ENCODE data around the gene DMRT1.

The DMRT1 gene

GRCh38 chr9:942805-943580 lies 101.5 kb downstream of the DMRT1 start:
- H3K36me3 ChIP-seq (ENCODE audit: control insufficient read depth, insufficient read depth, low read length) = no peaks in the 10 kb centered on the region
- no peak overlapping the region for H3K9ac ChIP-seq (ENCODE audit: low read length)
- no peak overlapping the region for H3K27ac ChIP-seq (ENCODE audit: low read depth, low read length)
- no peaks in the 10 kb centered on the region for H3K27me3 ChIP-seq (ENCODE audit: control insufficient read depth, insufficient read depth, low read length)
- H3K4me3 ChIP-seq (ENCODE audit: low read length) = no peak overlapping the region
- H3K4me1 ChIP-seq (ENCODE audit: control insufficient read depth, insufficient read depth, low read length) = no peaks in the 10 kb centered on the region

DNA sequence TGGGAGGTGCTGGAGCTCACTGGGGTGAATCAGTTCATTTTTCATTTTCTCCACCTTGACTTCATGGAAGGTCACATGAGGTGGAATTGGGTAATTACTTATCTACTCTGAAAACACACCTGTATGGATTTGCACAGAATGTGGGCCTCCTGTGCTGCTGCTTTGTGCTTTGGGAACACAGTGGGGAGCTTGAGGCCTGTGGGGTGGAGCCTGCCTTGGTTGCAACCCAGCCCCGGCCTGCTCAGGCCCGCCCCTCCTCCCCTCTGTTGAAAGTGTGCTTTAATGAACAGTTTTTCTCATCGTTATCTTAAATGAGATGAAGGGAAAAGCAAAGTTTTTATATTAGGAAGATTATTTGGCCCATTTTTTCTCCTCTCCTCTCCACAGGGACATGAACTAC lies 106.5 kb downstream of the DMRT1 start:
- H3K27ac ChIP-seq (ENCODE audit: low read depth, low read length) = no peak overlapping the region
- H3K4me3 ChIP-seq (ENCODE audit: low read length) = no peak overlapping the region
- H3K4me1 ChIP-seq (ENCODE audit: control insufficient read depth, insufficient read depth, low read length) = no peaks in the 10 kb centered on the region
- H3K9ac ChIP-seq (ENCODE audit: low read length) = no peak overlapping the region
- peaks cover 2% of the 10 kb centered on the region for H3K27me3 ChIP-seq (ENCODE audit: control insufficient read depth, insufficient read depth, low read length)
- no peaks in the 10 kb centered on the region for H3K36me3 ChIP-seq (ENCODE audit: control insufficient read depth, insufficient read depth, low read length)

DNA sequence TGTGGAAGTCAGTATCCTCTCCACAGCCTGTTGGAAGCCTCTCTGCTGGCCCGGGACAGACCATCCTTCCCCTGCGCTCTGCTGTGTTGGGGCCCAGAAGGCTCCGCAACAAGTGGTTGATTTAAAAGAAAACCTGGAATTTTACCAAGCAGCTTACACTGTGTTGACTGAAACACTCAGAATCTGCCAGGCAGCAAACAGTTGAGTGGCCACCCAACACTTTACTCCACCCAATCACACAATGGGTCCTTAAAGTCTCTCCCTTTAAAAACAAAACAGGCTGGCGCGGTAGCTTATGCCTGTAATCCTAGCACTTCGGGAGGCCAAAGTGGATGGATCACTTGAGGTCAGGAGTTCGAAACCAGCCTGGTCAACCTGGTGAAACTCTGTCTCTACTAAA lies 107.0 kb downstream of the DMRT1 start:
- no peak overlapping the region for H3K27ac ChIP-seq (ENCODE audit: low read depth, low read length)
- peaks cover 2% of the 10 kb centered on the region for H3K27me3 ChIP-seq (ENCODE audit: control insufficient read depth, insufficient read depth, low read length)
- no peaks in the 10 kb centered on the region for H3K4me1 ChIP-seq (ENCODE audit: control insufficient read depth, insufficient read depth, low read length)
- H3K36me3 ChIP-seq (ENCODE audit: control insufficient read depth, insufficient read depth, low read length) = no peaks in the 10 kb centered on the region
- H3K4me3 ChIP-seq (ENCODE audit: low read length) = no peak overlapping the region
- H3K9ac ChIP-seq (ENCODE audit: low read length) = no peak overlapping the region

DNA sequence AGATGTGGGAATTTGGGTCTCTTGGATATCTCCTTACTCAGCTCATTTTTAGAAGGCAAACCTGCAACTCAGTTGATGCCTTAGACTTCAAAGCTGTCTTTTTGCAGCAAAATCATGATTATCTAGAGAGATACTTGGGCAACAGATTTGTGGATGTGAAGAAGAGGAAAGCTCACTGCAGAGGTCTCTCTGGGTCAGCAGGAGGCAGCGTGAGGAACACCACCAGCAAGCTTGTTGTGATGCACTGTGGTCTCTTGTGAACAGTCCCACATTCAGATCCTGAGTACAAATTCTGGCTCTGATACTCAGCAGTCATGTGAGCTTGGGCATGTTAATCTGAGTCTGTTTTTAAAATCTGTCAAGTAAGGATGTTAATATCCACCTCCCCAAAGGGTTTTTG lies 108.6 kb downstream of the DMRT1 start:
- H3K9ac ChIP-seq (ENCODE audit: low read length) = no peak overlapping the region
- peaks cover 2% of the 10 kb centered on the region for H3K27me3 ChIP-seq (ENCODE audit: control insufficient read depth, insufficient read depth, low read length)
- no peak overlapping the region for H3K27ac ChIP-seq (ENCODE audit: low read depth, low read length)
- H3K4me1 ChIP-seq (ENCODE audit: control insufficient read depth, insufficient read depth, low read length) = no peaks in the 10 kb centered on the region
- no peaks in the 10 kb centered on the region for H3K36me3 ChIP-seq (ENCODE audit: control insufficient read depth, insufficient read depth, low read length)
- H3K4me3 ChIP-seq (ENCODE audit: low read length) = no peak overlapping the region

DNA sequence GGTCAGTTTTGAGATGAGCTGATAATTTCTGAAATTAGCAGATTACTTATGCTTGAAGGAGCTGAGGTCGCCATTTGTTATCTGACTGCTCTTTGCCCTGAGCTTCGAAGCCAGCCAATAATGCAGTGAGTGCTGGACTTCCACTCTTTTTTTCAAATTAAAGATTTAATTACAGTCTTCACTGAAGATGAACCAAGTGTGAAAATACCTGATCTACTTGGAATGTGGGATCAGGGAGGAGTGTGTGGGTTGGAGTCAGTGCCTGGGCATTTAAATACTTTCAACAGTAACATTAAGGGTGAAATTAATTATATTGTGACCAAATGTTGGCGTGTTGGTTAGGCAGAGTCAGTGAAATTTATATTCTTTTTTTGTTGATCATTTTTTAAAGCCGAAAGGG lies 111.0 kb downstream of the DMRT1 start:
- Histone ChIP-seq H3K27me3 (ENCODE audit: control insufficient read depth, insufficient read depth, low read length) (peaks cover 2% of the 10 kb centered on the region), H3K36me3 (ENCODE audit: control insufficient read depth, insufficient read depth, low read length) (no peaks in the 10 kb centered on the region), H3K4me3 (ENCODE audit: low read length) (no peak overlapping the region), H3K27ac (ENCODE audit: low read depth, low read length) (no peak overlapping the region), H3K4me1 (ENCODE audit: control insufficient read depth, insufficient read depth, low read length) (no peaks in the 10 kb centered on the region), H3K9ac (ENCODE audit: low read length) (no peak overlapping the region)

- Histone ChIP-seq H3K36me3 (ENCODE audit: control insufficient read depth, insufficient read depth, low read length) (no peaks in the 10 kb centered on the region), H3K4me3 (ENCODE audit: low read length) (no peak overlapping the region), H3K27ac (ENCODE audit: low read depth, low read length) (no peak overlapping the region), H3K4me1 (ENCODE audit: control insufficient read depth, insufficient read depth, low read length) (no peaks in the 10 kb centered on the region), H3K9ac (ENCODE audit: low read length) (no peak overlapping the region), H3K27me3 (ENCODE audit: control insufficient read depth, insufficient read depth, low read length) (peaks cover 3% of the 10 kb centered on the region)
Measured at GRCh38 chr9:959105-959504, 117.6 kb downstream of the DMRT1 start.

GRCh38 chr9:959914-960313 lies 118.4 kb downstream of the DMRT1 start:
- peaks cover 3% of the 10 kb centered on the region for H3K27me3 ChIP-seq (ENCODE audit: control insufficient read depth, insufficient read depth, low read length)

GRCh38 chr9:962023-962422 lies 120.5 kb downstream of the DMRT1 start:
- Histone ChIP-seq H3K4me3 (ENCODE audit: low read length) (no peak overlapping the region), H3K27me3 (ENCODE audit: control insufficient read depth, insufficient read depth, low read length) (peaks cover 3% of the 10 kb centered on the region), H3K9ac (ENCODE audit: low read length) (no peak overlapping the region), H3K4me1 (ENCODE audit: control insufficient read depth, insufficient read depth, low read length) (no peaks in the 10 kb centered on the region), H3K27ac (ENCODE audit: low read depth, low read length) (no peak overlapping the region), H3K36me3 (ENCODE audit: control insufficient read depth, insufficient read depth, low read length) (no peaks in the 10 kb centered on the region)

More at GRCh38 chr9:959914-960313, 118.4 kb downstream of the DMRT1 start:
- Histone ChIP-seq H3K4me1 (ENCODE audit: control insufficient read depth, insufficient read depth, low read length) (no peaks in the 10 kb centered on the region), H3K4me3 (ENCODE audit: low read length) (no peak overlapping the region), H3K27ac (ENCODE audit: low read depth, low read length) (no peak overlapping the region), H3K9ac (ENCODE audit: low read length) (no peak overlapping the region), H3K36me3 (ENCODE audit: control insufficient read depth, insufficient read depth, low read length) (no peaks in the 10 kb centered on the region)

- Histone ChIP-seq H3K9ac (ENCODE audit: low read length) (no peak overlapping the region), H3K4me3 (ENCODE audit: low read length) (no peak overlapping the region), H3K27me3 (ENCODE audit: control insufficient read depth, insufficient read depth, low read length) (peaks cover 18% of the 10 kb centered on the region), H3K27ac (ENCODE audit: low read depth, low read length) (no peak overlapping the region), H3K36me3 (ENCODE audit: control insufficient read depth, insufficient read depth, low read length) (no peaks in the 10 kb centered on the region), H3K4me1 (ENCODE audit: control insufficient read depth, insufficient read depth, low read length) (no peaks in the 10 kb centered on the region)
Measured at GRCh38 chr9:965497-965896, 124.0 kb downstream of the DMRT1 start.

DNA sequence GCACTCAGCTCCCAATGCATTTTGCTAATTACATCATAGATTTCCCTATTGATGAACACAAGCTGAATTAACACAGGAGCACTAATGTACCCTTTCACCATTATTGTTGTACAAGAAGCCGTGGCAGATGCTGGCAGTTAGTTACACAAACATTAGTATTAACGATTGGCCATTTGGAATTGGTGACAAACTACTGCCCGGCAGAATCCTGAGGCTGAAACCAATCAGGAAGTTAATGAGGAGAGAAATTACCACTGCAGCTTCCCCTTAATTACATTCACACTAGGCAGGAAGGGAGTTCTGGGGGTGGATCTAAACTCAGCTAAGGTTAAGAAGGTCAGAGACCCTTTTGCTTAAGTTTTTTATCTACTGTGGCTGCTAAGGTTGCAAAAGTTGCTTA lies 125.4 kb downstream of the DMRT1 start:
- Histone ChIP-seq H3K9ac (ENCODE audit: low read length) (no peak overlapping the region), H3K27me3 (ENCODE audit: control insufficient read depth, insufficient read depth, low read length) (peaks cover 27% of the 10 kb centered on the region), H3K4me3 (ENCODE audit: low read length) (no peak overlapping the region), H3K4me1 (ENCODE audit: control insufficient read depth, insufficient read depth, low read length) (no peaks in the 10 kb centered on the region), H3K36me3 (ENCODE audit: control insufficient read depth, insufficient read depth, low read length) (no peaks in the 10 kb centered on the region), H3K27ac (ENCODE audit: low read depth, low read length) (no peak overlapping the region)

- Histone ChIP-seq H3K4me3 (ENCODE audit: low read length) (no peak overlapping the region), H3K27ac (ENCODE audit: low read depth, low read length) (no peak overlapping the region), H3K36me3 (ENCODE audit: control insufficient read depth, insufficient read depth, low read length) (no peaks in the 10 kb centered on the region), H3K9ac (ENCODE audit: low read length) (no peak overlapping the region), H3K4me1 (ENCODE audit: control insufficient read depth, insufficient read depth, low read length) (no peaks in the 10 kb centered on the region), H3K27me3 (ENCODE audit: control insufficient read depth, insufficient read depth, low read length) (peaks cover 31% of the 10 kb centered on the region)
Measured at GRCh38 chr9:967436-967835, 125.9 kb downstream of the DMRT1 start.

DNA sequence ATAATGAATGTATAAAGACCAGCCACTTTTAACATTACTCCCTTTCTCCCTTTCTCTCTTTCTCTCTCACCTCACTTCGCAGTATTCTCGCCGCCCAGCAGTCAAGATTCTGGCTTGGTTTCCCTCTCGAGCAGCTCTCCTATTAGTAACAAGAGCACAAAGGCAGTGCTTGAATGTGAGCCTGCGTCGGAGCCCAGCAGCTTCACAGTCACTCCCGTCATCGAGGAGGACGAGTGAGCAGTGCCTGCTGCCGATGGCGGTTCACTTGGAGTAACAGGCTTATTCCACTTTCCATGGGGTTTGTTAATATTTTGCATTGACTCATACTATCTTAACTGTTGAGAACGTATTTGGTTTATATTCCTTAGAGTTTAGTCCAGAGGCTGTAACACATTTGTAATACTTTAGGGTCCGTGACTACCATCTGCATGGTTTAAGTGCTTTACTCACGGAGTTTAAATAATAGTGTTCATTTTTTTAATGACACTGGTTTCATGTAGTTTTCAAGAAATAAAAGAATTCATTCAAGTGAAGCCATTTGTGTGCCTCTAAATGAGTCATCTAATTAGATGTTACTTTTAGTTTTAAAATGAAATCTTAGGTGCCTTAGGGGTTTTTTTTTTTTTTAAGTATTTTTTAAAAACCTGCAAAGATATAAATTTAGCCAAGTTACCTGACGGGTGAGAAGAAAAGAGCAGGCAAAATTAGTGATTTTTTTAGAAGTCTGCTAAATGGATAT lies 126.6 kb downstream of the DMRT1 start:
- H3K9ac ChIP-seq (ENCODE audit: low read length) = no peak overlapping the region
- H3K4me3 ChIP-seq (ENCODE audit: low read length) = no peak overlapping the region
- no peaks in the 10 kb centered on the region for H3K36me3 ChIP-seq (ENCODE audit: control insufficient read depth, insufficient read depth, low read length)
- no peaks in the 10 kb centered on the region for H3K4me1 ChIP-seq (ENCODE audit: control insufficient read depth, insufficient read depth, low read length)
- H3K27ac ChIP-seq (ENCODE audit: low read depth, low read length) = no peak overlapping the region
- peaks cover 37% of the 10 kb centered on the region for H3K27me3 ChIP-seq (ENCODE audit: control insufficient read depth, insufficient read depth, low read length)

Data from rectal smooth muscle tissue (tissue), 1 donor.